Panc1 (cell line): ENCODE results near the gene GIMAP5. TPM values are rescaled to one million over a fixed set of nuclear protein-coding genes. Genes with fewer than 3 reads are reported as not detected.

Experiments used
- ATAC-seq: fragments of 200-7000 bp; cut with Tn5 transposase; 2 replicates; pipeline ENCODE4 v1.9.1; 2020; ENCODE audit warnings: mild to moderate bottlenecking, moderate library complexity
- BruUV-seq: library from RNA; stranded (reverse); fragments of 400-500 nt; replicated peaks from 2 replicates; lab custom pipeline; 2021; lab: Mats Ljungman, UMichigan
- CTCF ChIA-PET: fragments of 300-600 bp; sonication (Branson Sonifier 250); formaldehyde crosslinking; loops from one replicate; lab custom pipeline; 2022; ENCODE audit warnings: antibody characterized with exemption; lab: Charles Lee
- POLR2A ChIA-PET: fragments of 300-600 bp; sonication (Branson Sonifier 250); formaldehyde crosslinking; loops from one replicate; lab custom pipeline; 2022; ENCODE audit warnings: antibody characterized with exemption; lab: Charles Lee
- DNase-seq: peaks from one replicate; pipeline ENCODE4 v3.0.0-alpha.2; 2010; ENCODE audit warnings: low read depth, low spot score
- H3K27ac ChIP-seq: 2 replicates; pipeline ENCODE4 v1.5.1; 2011; ENCODE audit warnings: mild to moderate bottlenecking, low read length, inconsistent platforms
- H3K27me3 ChIP-seq: fragments of 200-500 bp; sonication (Bioruptor generic); 2 replicates; pipeline ENCODE4 v1.6.0; 2014; ENCODE audit warnings: low read length, inconsistent platforms; ENCODE audit not compliant: control insufficient read depth, insufficient read depth
- H3K36me3 ChIP-seq: fragments of 200-500 bp; sonication (Bioruptor generic); 2 replicates; pipeline ENCODE4 v1.5.1; 2014; ENCODE audit warnings: inconsistent platforms, mild to moderate bottlenecking, low read length, moderate library complexity; ENCODE audit not compliant: control insufficient read depth, insufficient read depth
- H3K4me1 ChIP-seq: 2 replicates; pipeline ENCODE4 v1.5.1; 2011; ENCODE audit warnings: inconsistent platforms, mild to moderate bottlenecking, low read length, moderate library complexity; ENCODE audit not compliant: control insufficient read depth, insufficient read depth
- H3K4me3 ChIP-seq, 2 experiments: 2 replicates each; pipeline ENCODE4 v1.5.1; 2011 to 2012; ENCODE audit warnings: low read depth in 2 of 2, low read length in 2 of 2, mild to moderate bottlenecking in 2 of 2, inconsistent platforms in 1 of 2, moderate library complexity in 1 of 2
- H3K9me3 ChIP-seq: fragments of 200-500 bp; sonication (Bioruptor generic); 2 replicates; pipeline ENCODE4 v1.5.1; 2014; ENCODE audit warnings: low read depth, mild to moderate bottlenecking, inconsistent platforms, low read length, moderate library complexity; ENCODE audit not compliant: control insufficient read depth, insufficient read depth
- POLR2AphosphoS5 ChIP-seq: IDR thresholded peaks from 2 replicates; pipeline ENCODE4 v1.6.1; 2012; ENCODE audit warnings: mild to moderate bottlenecking, low read depth, low read length, moderate library complexity
- SIN3A ChIP-seq: IDR thresholded peaks from 2 replicates; pipeline ENCODE4 v1.6.1; 2012; ENCODE audit warnings: low read depth, mild to moderate bottlenecking, low read length, moderate library complexity, borderline replicate concordance; ENCODE audit not compliant: insufficient read depth
- TCF7L2 ChIP-seq: IDR thresholded peaks from 2 replicates; pipeline ENCODE4 v1.6.1; 2011; ENCODE audit warnings: mild to moderate bottlenecking, low read depth, low read length, inconsistent platforms
- in situ Hi-C: cut with HindIII; loops from 2 replicates; pipeline ENCODE4 v1.10.0; 2016; ENCODE audit warnings: low sequenced_read_pairs, low pct_unique_long_range_greater_than_20kb
- intact Hi-C: fragments of 100-400 bp; cut with micrococcal nuclease; formaldehyde crosslinking; loops from one replicate; pipeline ENCODE4 v1.10.0; 2022; ENCODE audit not compliant: unreplicated experiment
- total RNA-seq: library from RNA; stranded (reverse); gene quantifications from one replicate; pipeline ENCODE4 v1.2.1, GENCODE V29; 2021; ENCODE audit not compliant: unreplicated experiment
- TF ChIP-seq, protein P1 (sequence below), 2 experiments: IDR thresholded peaks; 2 replicates each; pipeline ENCODE4 v1.6.1; 2011 to 2012; ENCODE audit warnings: low read depth in 2 of 2, control low read depth in 1 of 2, low read length in 1 of 2, mild to moderate bottlenecking in 1 of 2, moderate library complexity in 1 of 2; ENCODE audit not compliant: insufficient read depth in 1 of 2
- TF ChIP-seq, protein P2 (sequence below): fragments of 450-650 bp; IDR thresholded peaks from 2 replicates; pipeline ENCODE4 v1.5.1; 2017; ENCODE audit warnings: mild to moderate bottlenecking

GIMAP5 gene
- total RNA-seq, 1 experiment from 2014 or later, result 0.51 TPM

DNA sequence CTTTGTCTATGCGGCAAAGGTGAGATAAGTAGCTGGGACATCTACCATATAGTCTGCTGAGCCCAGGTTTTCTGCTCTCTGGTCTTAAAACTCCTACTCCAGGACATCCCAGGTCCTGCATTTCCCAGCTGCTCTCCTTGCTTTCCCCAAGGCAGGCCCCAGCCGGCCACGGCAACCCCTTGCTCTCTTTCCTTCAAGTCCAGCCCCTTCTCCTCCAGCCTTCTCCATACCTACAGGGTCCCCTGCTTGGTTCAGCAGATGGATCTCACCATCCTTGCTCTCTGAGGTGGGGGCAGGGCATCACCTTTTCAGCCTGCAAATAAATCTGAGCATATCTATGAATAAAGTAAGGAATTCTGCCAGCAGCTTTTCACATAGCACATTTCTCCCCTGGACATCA, 8.7 kb downstream of the GIMAP5 start:
- no peak for DNase-seq
- Histone ChIP-seq H3K9me3 (no peaks in the 10 kb centered on the region), H3K36me3 (no peaks in the 10 kb centered on the region), H3K27ac (no peak overlapping the region), H3K27me3 (peaks cover 6% of the 10 kb centered on the region), H3K4me1 (no peaks in the 10 kb centered on the region), H3K4me3 (no peak overlapping the region)
- TF ChIP-seq, protein P1, sequence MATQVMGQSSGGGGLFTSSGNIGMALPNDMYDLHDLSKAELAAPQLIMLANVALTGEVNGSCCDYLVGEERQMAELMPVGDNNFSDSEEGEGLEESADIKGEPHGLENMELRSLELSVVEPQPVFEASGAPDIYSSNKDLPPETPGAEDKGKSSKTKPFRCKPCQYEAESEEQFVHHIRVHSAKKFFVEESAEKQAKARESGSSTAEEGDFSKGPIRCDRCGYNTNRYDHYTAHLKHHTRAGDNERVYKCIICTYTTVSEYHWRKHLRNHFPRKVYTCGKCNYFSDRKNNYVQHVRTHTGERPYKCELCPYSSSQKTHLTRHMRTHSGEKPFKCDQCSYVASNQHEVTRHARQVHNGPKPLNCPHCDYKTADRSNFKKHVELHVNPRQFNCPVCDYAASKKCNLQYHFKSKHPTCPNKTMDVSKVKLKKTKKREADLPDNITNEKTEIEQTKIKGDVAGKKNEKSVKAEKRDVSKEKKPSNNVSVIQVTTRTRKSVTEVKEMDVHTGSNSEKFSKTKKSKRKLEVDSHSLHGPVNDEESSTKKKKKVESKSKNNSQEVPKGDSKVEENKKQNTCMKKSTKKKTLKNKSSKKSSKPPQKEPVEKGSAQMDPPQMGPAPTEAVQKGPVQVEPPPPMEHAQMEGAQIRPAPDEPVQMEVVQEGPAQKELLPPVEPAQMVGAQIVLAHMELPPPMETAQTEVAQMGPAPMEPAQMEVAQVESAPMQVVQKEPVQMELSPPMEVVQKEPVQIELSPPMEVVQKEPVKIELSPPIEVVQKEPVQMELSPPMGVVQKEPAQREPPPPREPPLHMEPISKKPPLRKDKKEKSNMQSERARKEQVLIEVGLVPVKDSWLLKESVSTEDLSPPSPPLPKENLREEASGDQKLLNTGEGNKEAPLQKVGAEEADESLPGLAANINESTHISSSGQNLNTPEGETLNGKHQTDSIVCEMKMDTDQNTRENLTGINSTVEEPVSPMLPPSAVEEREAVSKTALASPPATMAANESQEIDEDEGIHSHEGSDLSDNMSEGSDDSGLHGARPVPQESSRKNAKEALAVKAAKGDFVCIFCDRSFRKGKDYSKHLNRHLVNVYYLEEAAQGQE (IDR thresholded peaks at IDR 0.05; ENCODE audit: insufficient read depth in 1 of 2, low read depth in 2 of 2, low read length in 1 of 2), result no peak
- TF ChIP-seq SIN3A (no peak), TCF7L2 (no peak)
- TF ChIP-seq, protein P2, sequence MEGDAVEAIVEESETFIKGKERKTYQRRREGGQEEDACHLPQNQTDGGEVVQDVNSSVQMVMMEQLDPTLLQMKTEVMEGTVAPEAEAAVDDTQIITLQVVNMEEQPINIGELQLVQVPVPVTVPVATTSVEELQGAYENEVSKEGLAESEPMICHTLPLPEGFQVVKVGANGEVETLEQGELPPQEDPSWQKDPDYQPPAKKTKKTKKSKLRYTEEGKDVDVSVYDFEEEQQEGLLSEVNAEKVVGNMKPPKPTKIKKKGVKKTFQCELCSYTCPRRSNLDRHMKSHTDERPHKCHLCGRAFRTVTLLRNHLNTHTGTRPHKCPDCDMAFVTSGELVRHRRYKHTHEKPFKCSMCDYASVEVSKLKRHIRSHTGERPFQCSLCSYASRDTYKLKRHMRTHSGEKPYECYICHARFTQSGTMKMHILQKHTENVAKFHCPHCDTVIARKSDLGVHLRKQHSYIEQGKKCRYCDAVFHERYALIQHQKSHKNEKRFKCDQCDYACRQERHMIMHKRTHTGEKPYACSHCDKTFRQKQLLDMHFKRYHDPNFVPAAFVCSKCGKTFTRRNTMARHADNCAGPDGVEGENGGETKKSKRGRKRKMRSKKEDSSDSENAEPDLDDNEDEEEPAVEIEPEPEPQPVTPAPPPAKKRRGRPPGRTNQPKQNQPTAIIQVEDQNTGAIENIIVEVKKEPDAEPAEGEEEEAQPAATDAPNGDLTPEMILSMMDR, result no peak
- in situ Hi-C loops (no loop called here), intact Hi-C loops (no loop called here)
- BruUV-seq, result no TSS peak
- CTCF ChIA-PET, result no interaction called here
- ATAC-seq, result no peak
- POLR2A ChIA-PET, result no interaction called here

DNA sequence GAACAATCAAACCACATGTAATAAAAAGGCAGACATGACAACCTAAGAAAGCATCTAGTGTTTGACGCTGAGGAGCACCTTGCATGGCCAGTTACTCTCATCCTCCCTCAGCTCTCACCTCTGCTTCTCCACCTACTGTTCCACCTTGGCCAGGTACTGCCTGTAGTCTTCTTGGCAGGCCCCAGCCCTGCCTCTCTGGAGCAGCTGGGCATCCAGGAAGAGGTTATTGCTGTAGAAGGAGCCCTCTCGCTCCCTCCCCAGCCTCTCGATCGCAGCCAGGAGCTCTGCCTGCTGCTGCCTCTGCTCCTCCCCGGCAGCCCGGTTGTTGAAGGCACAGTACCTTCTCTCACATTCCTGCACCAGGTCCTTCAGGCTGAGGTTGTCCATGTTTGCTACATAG, 9.7 kb downstream of the GIMAP5 start:
- ChIA-PET POLR2A (no interaction called here), CTCF (no interaction called here)
- Histone ChIP-seq H3K27me3 (peaks cover 7% of the 10 kb centered on the region; the same call in 1 of the 2 replicates), H3K9me3 (no peaks in the 10 kb centered on the region), H3K4me1 (no peaks in the 10 kb centered on the region), H3K36me3 (no peaks in the 10 kb centered on the region), H3K27ac (no peak overlapping the region), H3K4me3 (no peak overlapping the region)
- BruUV-seq, result no TSS peak
- intact Hi-C loops, result no loop called here
- ATAC-seq (no peak), DNase-seq (no peak)
- TF ChIP-seq, protein P2, result no peak
- TF ChIP-seq SIN3A, result no peak
- TF ChIP-seq POLR2AphosphoS5, result no peak
- no peak for TF ChIP-seq TCF7L2
- TF ChIP-seq, protein P1 (IDR thresholded peaks at IDR 0.05; ENCODE audit: insufficient read depth in 1 of 2, low read depth in 2 of 2, low read length in 1 of 2), result no peak
- in situ Hi-C loops, result no loop called here
